GM12878 (cell line): ENCODE data around the gene ZNF764. TPM values are rescaled to one million over a fixed set of nuclear protein-coding genes. Genes with fewer than 3 reads are reported as not detected.

ENCODE experiments used
- ATAC-seq: fragments of 200-7000 bp; cut with Tn5 transposase; 3 replicates; pipeline ENCODE4 v1.9.1; 2020; ENCODE audit warnings: mild to moderate bottlenecking, moderate library complexity
- BruUV-seq: library from RNA; stranded (reverse); fragments of 400-500 nt; replicated peaks from 2 replicates; lab custom pipeline; 2021; lab: Mats Ljungman, UMichigan
- CTCF ChIA-PET: fragments of 300-600 bp; sonication (Branson Sonifier 250); formaldehyde crosslinking; extraction: SDS; loops from one replicate; lab custom pipeline; 2021; ENCODE audit warnings: inconsistent platforms; lab: Yijun Ruan, JAX
- POLR2A ChIA-PET: fragments of 350-600 bp; formaldehyde crosslinking; extraction: SDS; loops from one replicate; lab custom pipeline; 2021; ENCODE audit warnings: inconsistent platforms; lab: Charles Lee
- RAD21 ChIA-PET: fragments of 300-600 bp; sonication (Branson Sonifier 250); formaldehyde crosslinking; loops from one replicate; lab custom pipeline; 2023; ENCODE audit warnings: antibody characterized with exemption; ENCODE audit not compliant: unreplicated experiment; lab: Charles Lee
- SMC1A ChIA-PET: fragments of 300-600 bp; sonication (Branson Sonifier 250); formaldehyde crosslinking; loops from one replicate; lab custom pipeline; 2023; ENCODE audit not compliant: unreplicated experiment, uncharacterized antibody; lab: Charles Lee
- DNase-seq: peaks from one replicate; pipeline ENCODE4 v3.0.0-alpha.2; 2011; ENCODE audit warnings: low read depth, low spot score
- FAIRE-seq: peaks from 3 replicates; lab custom pipeline; 2011; peaks lifted over from hg19 to GRCh38; lab: Jason Lieb, UNC
- H2AFZ ChIP-seq: 2 replicates; pipeline ENCODE4 v1.6.0; 2011; ENCODE audit warnings: low read depth, low read length, control low read depth; ENCODE audit not compliant: control insufficient read depth
- H3K27ac ChIP-seq: 2 replicates; pipeline ENCODE4 v1.5.1; 2011; ENCODE audit warnings: control low read depth; ENCODE audit not compliant: control insufficient read depth, insufficient read depth
- H3K27me3 ChIP-seq, 2 experiments: replicated peaks in 1 of 2; 2 replicates each; pipeline versions ENCODE4 v1.6.0 to v1.6.1; 2011; ENCODE audit warnings: low read length in 1 of 2; ENCODE audit not compliant: control insufficient read depth in 2 of 2, insufficient read depth in 2 of 2
- H3K36me3 ChIP-seq, 2 experiments: 2 replicates each; pipeline ENCODE4 v1.5.1; 2011; ENCODE audit warnings: low read length in 1 of 2; ENCODE audit not compliant: control insufficient read depth in 2 of 2, insufficient read depth in 2 of 2
- H3K4me1 ChIP-seq: 2 replicates; pipeline ENCODE4 v1.6.1; 2011; ENCODE audit warnings: mild to moderate bottlenecking, low read length, moderate library complexity, mixed read lengths; ENCODE audit not compliant: control insufficient read depth, insufficient read depth
- H3K4me2 ChIP-seq: 2 replicates; pipeline ENCODE4 v1.6.0; 2011; ENCODE audit warnings: control low read depth; ENCODE audit not compliant: control insufficient read depth, insufficient read depth
- H3K4me3 ChIP-seq: fragments of 200-600 bp; sonication (generic); 2 replicates; pipeline ENCODE4 v1.5.1; 2016
- H3K79me2 ChIP-seq: 2 replicates; pipeline ENCODE4 v1.6.0; 2011; ENCODE audit warnings: low read length; ENCODE audit not compliant: control insufficient read depth, insufficient read depth
- H3K9ac ChIP-seq: 2 replicates; pipeline ENCODE4 v1.8.0; 2011; ENCODE audit warnings: low read length, control low read depth, mixed read lengths; ENCODE audit not compliant: control insufficient read depth, insufficient read depth
- H3K9me3 ChIP-seq: replicated peaks from 3 replicates; pipeline ENCODE4 v1.5.1; 2011; ENCODE audit warnings: mild to moderate bottlenecking, low read length; ENCODE audit not compliant: control insufficient read depth, insufficient read depth
- H4K20me1 ChIP-seq: 2 replicates; pipeline ENCODE4 v1.6.0; 2011; ENCODE audit not compliant: control insufficient read depth, insufficient read depth
- CBX3 ChIP-seq: fragments of 200-600 bp; sonication (generic); IDR thresholded peaks from 2 replicates; pipeline ENCODE4 v1.6.1; 2016; ENCODE audit warnings: low read depth, borderline replicate concordance
- CTCF ChIP-seq, 3 experiments: IDR thresholded peaks in 2 of 3; conservative IDR thresholded peaks in 1 of 3; 2 replicates each; pipeline ENCODE4 v1.5.1; 2011; ENCODE audit warnings: low read depth in 3 of 3, low read length in 3 of 3, mild to moderate bottlenecking in 3 of 3, control low read depth in 2 of 3, moderate library complexity in 2 of 3, inconsistent platforms in 1 of 3, mixed read lengths in 1 of 3; ENCODE audit not compliant: control insufficient read depth in 2 of 3, insufficient read depth in 1 of 3; ENCODE audit errors: extremely low read depth in 1 of 3
- HDAC6 ChIP-seq: fragments of 200-600 bp; sonication (generic); IDR thresholded peaks from one replicate; pipeline ENCODE4 v1.8.0; 2017; ENCODE audit warnings: antibody characterized with exemption; ENCODE audit not compliant: unreplicated experiment
- IKZF1 ChIP-seq: fragments of 450-650 bp; conservative IDR thresholded peaks from 2 replicates; pipeline ENCODE4 v1.6.1; 2017; ENCODE audit warnings: antibody characterized with exemption, mild to moderate bottlenecking
- IRF4 ChIP-seq: IDR thresholded peaks from 2 replicates; pipeline ENCODE4 v1.6.1; 2011; ENCODE audit warnings: low read depth, low read length
- LARP7 ChIP-seq: fragments of 450-650 bp; IDR thresholded peaks from 2 replicates; pipeline ENCODE4 v1.6.1; 2017; ENCODE audit warnings: mild to moderate bottlenecking
- MTA3 ChIP-seq: IDR thresholded peaks from 2 replicates; pipeline ENCODE4 v1.6.1; 2012; ENCODE audit warnings: low read length, inconsistent platforms, borderline replicate concordance
- NR2C1 ChIP-seq: fragments of 450-650 bp; IDR thresholded peaks from 2 replicates; pipeline ENCODE4 v1.6.1; 2017; ENCODE audit warnings: antibody characterized with exemption, mild to moderate bottlenecking, moderate library complexity
- TCF7 ChIP-seq: IDR thresholded peaks from 2 replicates; pipeline ENCODE4 v1.6.1; 2014; ENCODE audit warnings: antibody characterized with exemption, borderline replicate concordance
- WRNIP1 ChIP-seq: IDR thresholded peaks from 2 replicates; pipeline ENCODE4 v1.6.1; 2011; ENCODE audit warnings: low read depth, low read length, improper control_type of control experiment, borderline replicate concordance
- ZBED1 ChIP-seq: IDR thresholded peaks from 2 replicates; pipeline ENCODE4 v1.6.1; 2016; ENCODE audit warnings: borderline replicate concordance
- ZNF24 ChIP-seq: fragments of 450-650 bp; IDR thresholded peaks from 2 replicates; pipeline ENCODE4 v1.6.1; 2017; ENCODE audit warnings: antibody characterized with exemption, mild to moderate bottlenecking
- ZNF622 ChIP-seq: fragments of 450-650 bp; IDR thresholded peaks from 2 replicates; pipeline ENCODE4 v1.6.1; 2017; ENCODE audit warnings: mild to moderate bottlenecking, inconsistent platforms
- WGBS: methylation state at CpG from one replicate; pipeline ENCODE4 v1.1.6; 2016; ENCODE audit warnings: low lambda C conversion rate; ENCODE audit not compliant: insufficient replicate concordance, insufficient coverage; ENCODE audit errors: missing lambda C conversion rate; 5-methylcytosine and 5-hydroxymethylcytosine counted together
- in situ Hi-C: fragments of 300-500 bp; cut with MboI; formaldehyde crosslinking; loops from 9 replicates; pipeline ENCODE4 v1.14.3; 2018; ENCODE audit warnings: mixed read lengths
- intact Hi-C: fragments of 100-400 bp; cut with micrococcal nuclease; formaldehyde crosslinking; loops from one replicate; pipeline ENCODE4 v1.14.2; 2022; ENCODE audit not compliant: unreplicated experiment
- polyA plus RNA-seq, 11 experiments: library from polyadenylated mRNA; depleted of rRNA in 4 of 11; unstranded in 6 of 11; stranded (reverse) in 5 of 11; fragments of >200 nt; fragmentation: Nextera tagmentation in 4 of 11; fragmentation: Illumina TruSeq in 1 of 11; extraction: Ambion mirVana in 4 of 11; extraction: Trizol in 1 of 11; gene quantifications; 1 replicate in 1 of 11; 2 replicates in 10 of 11; pipeline versions ENCODE4 v1.2.1 to v1.2.3, GENCODE V29; 2011 to 2016; ENCODE audit warnings: inconsistent platforms in 2 of 11, missing spikeins in 2 of 11, low read depth in 1 of 11
- total RNA-seq, 4 experiments: library from RNA; depleted of rRNA in 3 of 4; stranded (reverse); fragments of >200 nt in 3 of 4; fragmentation: Illumina TruSeq in 1 of 4; extraction: Trizol in 1 of 4; gene quantifications; 2 replicates each; pipeline versions ENCODE4 v1.2.1 to v1.2.3, GENCODE V29; 2013 to 2021

The ZNF764 gene
- total and polyA plus RNA-seq, 10 of the 15 experiments (the other 5 are each of a cell fraction or from before 2014, with no cell fraction given), result 0.61 to 11.9 (median 3.8) TPM

- SMC1A ChIA-PET, result interaction anchor here (0.6 to 8.6 kb wide), 3 partner anchors 28 to 170 kb away, joined by 3 to 64 read pairs (median 6); partner anchors contain the start of gene DCTPP1
- CTCF ChIA-PET, result interaction anchor here (1.1 to 8.9 kb wide), 7 partner anchors 15 to 191 kb away, joined by 3 to 89 read pairs (median 4); partner anchors contain the start of genes DCTPP1 and ZNF785
- Histone ChIP-seq H3K4me3 (no peak overlapping the region), H3K4me1 (no peaks in the 10 kb centered on the region), H2AFZ (no peak overlapping the region), H3K9ac (no peak overlapping the region), H3K27me3 (no peaks in the 10 kb centered on the region), H3K9me3 (no peaks in the 10 kb centered on the region), H3K36me3 (peaks cover 10 to 14% of the 10 kb centered on the region in 2 experiments; a peak in 3 of 4 replicates), H4K20me1 (no peaks in the 10 kb centered on the region), H3K4me2 (no peak overlapping the region), H3K79me2 (no peaks in the 10 kb centered on the region), H3K27ac (no peak overlapping the region)
- no peak for FAIRE-seq
- WGBS, result 94% methylated on average over 2 of the region's 2 CpGs
- in situ Hi-C loops (no loop called here), intact Hi-C loops (no loop called here)
- no TSS peak for BruUV-seq
- no peak for DNase-seq
- no peak for ATAC-seq
- TF ChIP-seq CBX3 (no peak), LARP7 (no peak), ZBED1 (no peak), CTCF (IDR thresholded peaks at IDR 0.05 in 2 of 3, conservative IDR thresholded peaks at IDR 0.05 in 1 of 3; ENCODE audit: control insufficient read depth in 2 of 3, extremely low read depth in 1 of 3, insufficient read depth in 1 of 3, low read depth in 3 of 3, low read length in 3 of 3) (no peak), NR2C1 (no peak), MTA3 (no peak), TCF7 (no peak), ZNF622 (no peak), IKZF1 (no peak), IRF4 (no peak), WRNIP1 (no peak), HDAC6 (no peak), ZNF24 (no peak)
- POLR2A ChIA-PET, result interaction anchor here (0.7 kb wide), 1 partner anchor 9 kb away, joined by 7 read pairs; the partner anchor contains the start of gene ZNF689
- RAD21 ChIA-PET, result interaction anchor here (0.6 to 3.8 kb wide), 4 partner anchors 15 to 171 kb away, joined by 4 to 20 read pairs (median 10); partner anchors contain the start of genes DCTPP1 and ZNF764
These were observed 42.8 kb upstream of the ZNF764 start for GRCh38 chr16:30600929-30601328.
